Liver (tissue), 9 donors: Measurements from ENCODE around the gene PAK1. TPM values are rescaled to one million over a fixed set of nuclear protein-coding genes. Genes with fewer than 3 reads are reported as not detected.

Experiments
- DNase-seq: peaks from one replicate; pipeline ENCODE4 v3.0.0-alpha.2; 2017; ENCODE audit warnings: low spot score
- H3K27ac ChIP-seq, 2 donors: one replicate each; pipeline ENCODE4 v1.7.0; 2013; ENCODE audit warnings: inconsistent platforms in 2 of 2, low read length in 2 of 2, control low read depth in 1 of 2, low read depth in 1 of 2, mild to moderate bottlenecking in 1 of 2
- H3K27me3 ChIP-seq, 4 donors: one replicate each; pipeline versions ENCODE4 v1.6.1 to v1.7.0; 2013; ENCODE audit warnings: low read length in 3 of 4, inconsistent platforms in 1 of 4, mild to moderate bottlenecking in 1 of 4, moderate library complexity in 1 of 4; ENCODE audit not compliant: control insufficient read depth in 4 of 4, insufficient read depth in 4 of 4
- H3K36me3 ChIP-seq, 4 donors: one replicate each; pipeline versions ENCODE4 v1.6.1 to v1.7.0; 2013; ENCODE audit warnings: low read length in 3 of 4, mild to moderate bottlenecking in 3 of 4, low read depth in 1 of 4, moderate library complexity in 1 of 4; ENCODE audit not compliant: control insufficient read depth in 4 of 4, insufficient read depth in 3 of 4
- H3K4me1 ChIP-seq, 4 donors: one replicate each; pipeline versions ENCODE4 v1.6.1 to v1.7.0; 2013; ENCODE audit warnings: low read length in 3 of 4, mild to moderate bottlenecking in 3 of 4, moderate library complexity in 1 of 4; ENCODE audit not compliant: control insufficient read depth in 4 of 4, insufficient read depth in 4 of 4
- H3K4me3 ChIP-seq, 3 donors: one replicate each; pipeline versions ENCODE4 v1.6.1 to v1.7.0; 2013; ENCODE audit warnings: low read length in 3 of 3, control low read depth in 1 of 3, low read depth in 1 of 3, mild to moderate bottlenecking in 1 of 3
- H3K9ac ChIP-seq, 2 donors: one replicate each; pipeline ENCODE4 v1.7.0; 2013; ENCODE audit warnings: low read length in 2 of 2, mild to moderate bottlenecking in 2 of 2, moderate library complexity in 2 of 2, control low read depth in 1 of 2, low read depth in 1 of 2
- H3K9me3 ChIP-seq, 4 donors: one replicate each; pipeline versions ENCODE4 v1.6.1 to v1.7.0; 2013; ENCODE audit warnings: low read length in 3 of 4; ENCODE audit not compliant: control insufficient read depth in 4 of 4
- CTCF ChIP-seq: fragments of 150-350 bp; IDR thresholded peaks from 2 replicates; pipeline ENCODE4 v1.5.1; 2017; ENCODE audit warnings: improper control_type of control experiment, low read depth, low read length; ENCODE audit not compliant: missing input control
- EGR1 ChIP-seq, 2 donors: IDR thresholded peaks; 2 replicates each; pipeline ENCODE4 v1.6.1; 2016 to 2018; ENCODE audit warnings: antibody characterized with exemption in 2 of 2, low read depth in 2 of 2
- FOXA1 ChIP-seq: IDR thresholded peaks from 2 replicates; pipeline ENCODE4 v1.6.1; 2016; ENCODE audit warnings: antibody characterized with exemption
- FOXA2 ChIP-seq: IDR thresholded peaks from 2 replicates; pipeline ENCODE4 v1.6.1; 2016; ENCODE audit warnings: antibody characterized with exemption
- HNF4A ChIP-seq, 2 donors: conservative IDR thresholded peaks; 2 replicates each; pipeline ENCODE4 v1.6.1; 2016; ENCODE audit warnings: antibody characterized with exemption in 2 of 2, mild to moderate bottlenecking in 2 of 2
- JUND ChIP-seq, 2 donors: IDR thresholded peaks; 2 replicates each; pipeline ENCODE4 v1.6.1; 2016; ENCODE audit warnings: antibody characterized with exemption in 2 of 2
- MAX ChIP-seq: IDR thresholded peaks from 2 replicates; pipeline ENCODE4 v1.6.1; 2016; ENCODE audit warnings: antibody characterized with exemption
- RAD21 ChIP-seq, 2 donors: IDR thresholded peaks; 2 replicates each; pipeline ENCODE4 v1.6.1; 2016; ENCODE audit warnings: antibody characterized with exemption in 2 of 2, mild to moderate bottlenecking in 2 of 2
- RXRA ChIP-seq, 2 donors: IDR thresholded peaks; 2 replicates each; pipeline ENCODE4 v1.6.1; 2017 to 2018; ENCODE audit warnings: antibody characterized with exemption in 2 of 2, mild to moderate bottlenecking in 1 of 2
- SP1 ChIP-seq: IDR thresholded peaks from 2 replicates; pipeline ENCODE4 v1.6.1; 2018; ENCODE audit warnings: antibody characterized with exemption, mild to moderate bottlenecking
- TAF1 ChIP-seq: conservative IDR thresholded peaks from 2 replicates; pipeline ENCODE4 v1.6.1; 2016; ENCODE audit warnings: antibody characterized with exemption, mild to moderate bottlenecking
- YY1 ChIP-seq: IDR thresholded peaks from 2 replicates; pipeline ENCODE4 v1.6.1; 2016; ENCODE audit warnings: antibody characterized with exemption, mild to moderate bottlenecking
- WGBS: extraction: QIAGEN DNeasy Blood & Tissue Kit; methylation state at CpG from one replicate; pipeline ENCODE4 v1.1.7; 2013; 5-methylcytosine and 5-hydroxymethylcytosine counted together
- polyA plus RNA-seq, 2 donors: library from polyadenylated mRNA; stranded (reverse) in 1 of 2; unstranded in 1 of 2; fragments of 200-250 nt in 1 of 2; fragments of >200 nt in 1 of 2; fragmentation: Nextera tagmentation in 1 of 2; extraction: Ambion mirVana in 1 of 2; gene quantifications; one replicate each; pipeline versions ENCODE4 v1.2.1 to v1.2.3, GENCODE V29; 2013 to 2015
- total RNA-seq, 2 donors: library from RNA; depleted of rRNA; stranded (reverse); fragments of >200 nt; gene quantifications; one replicate each; pipeline ENCODE4 v1.2.3, GENCODE V29; 2014
- TF ChIP-seq, protein P1 (sequence below): IDR thresholded peaks from 2 replicates; pipeline ENCODE4 v1.6.1; 2016; ENCODE audit warnings: antibody characterized with exemption
- TF ChIP-seq, protein P2 (sequence below): IDR thresholded peaks from 2 replicates; pipeline ENCODE4 v1.6.1; 2016; ENCODE audit warnings: antibody characterized with exemption, mild to moderate bottlenecking
- donor health status: healthy.
- donor health status: healthy.
- donor health status: healthy.
- donor health status: healthy.
- donor health status: healthy.

The PAK1 gene
- total and polyA plus RNA-seq, 4 donors, result 3.6 to 24.9 (median 7.4) TPM

GRCh38 chr11:77370217-77370616, 103.7 kb downstream of the PAK1 start:
- TF ChIP-seq RXRA (IDR thresholded peaks at IDR 0.05) (no peak), RAD21 (IDR thresholded peaks at IDR 0.05) (peak; percentile 47 to 53), JUND (IDR thresholded peaks at IDR 0.05) (no peak), CTCF (no peak), HNF4A (conservative IDR thresholded peaks at IDR 0.05) (no peak), FOXA1 (no peak), SP1 (no peak)
- H3K4me3 ChIP-seq, result no peak overlapping the region
- no peaks in the 10 kb centered on the region for H3K9me3 ChIP-seq
- H3K9ac ChIP-seq, result no peak overlapping the region
- 91% methylated on average over 1 of the region's 1 CpG for WGBS
- H3K36me3 ChIP-seq, result peaks cover 0 to 5% (median 3%) of the 10 kb centered on the region in 4 donors
- H3K4me1 ChIP-seq, result no peaks in the 10 kb centered on the region
- H3K27me3 ChIP-seq, result no peaks in the 10 kb centered on the region
- no peak overlapping the region for H3K27ac ChIP-seq
- DNase-seq, result no peak

GRCh38 chr11:77361184-77361583, 112.7 kb downstream of the PAK1 start:
- Histone ChIP-seq H3K36me3 (peaks cover 0 to 3% (median 0%) of the 10 kb centered on the region in 4 donors), H3K4me3 (no peak overlapping the region), H3K27me3 (no peaks in the 10 kb centered on the region), H3K27ac (no peak overlapping the region), H3K4me1 (no peaks in the 10 kb centered on the region), H3K9ac (no peak overlapping the region), H3K9me3 (no peaks in the 10 kb centered on the region)
- DNase-seq, result no peak
- 98% methylated on average over 3 of the region's 3 CpGs for WGBS
- TF ChIP-seq EGR1 (IDR thresholded peaks at IDR 0.05; ENCODE audit: low read depth in 2 of 2) (no peak), FOXA2 (no peak), HNF4A (conservative IDR thresholded peaks at IDR 0.05) (no peak)
- TF ChIP-seq, protein P1, sequence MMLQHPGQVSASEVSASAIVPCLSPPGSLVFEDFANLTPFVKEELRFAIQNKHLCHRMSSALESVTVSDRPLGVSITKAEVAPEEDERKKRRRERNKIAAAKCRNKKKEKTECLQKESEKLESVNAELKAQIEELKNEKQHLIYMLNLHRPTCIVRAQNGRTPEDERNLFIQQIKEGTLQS, result no peak

DNA sequence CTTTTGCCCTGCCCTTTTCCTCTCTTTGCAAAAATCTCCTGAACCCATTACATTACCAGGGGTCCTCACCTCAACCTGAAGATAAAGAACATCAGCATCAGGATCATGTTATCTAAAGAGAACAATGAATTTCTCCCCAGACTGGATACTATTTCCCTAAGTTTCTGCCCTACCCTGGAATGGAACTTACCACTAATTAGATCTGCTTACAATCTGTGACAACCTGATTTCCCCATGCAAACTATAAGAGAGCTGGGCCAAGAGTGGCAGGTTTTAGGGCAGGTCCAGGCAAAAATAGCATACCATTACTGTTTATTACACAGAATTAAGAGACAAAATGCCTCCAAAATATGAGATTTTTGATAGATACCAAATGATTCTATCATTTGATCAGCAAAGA, 114.4 kb downstream of the PAK1 start:
- Histone ChIP-seq H3K4me3 (no peak overlapping the region), H3K36me3 (peaks cover 0 to 3% (median 0%) of the 10 kb centered on the region in 4 donors), H3K27ac (no peak overlapping the region), H3K9ac (no peak overlapping the region), H3K4me1 (no peaks in the 10 kb centered on the region), H3K9me3 (no peaks in the 10 kb centered on the region), H3K27me3 (no peaks in the 10 kb centered on the region)
- no peak for TF ChIP-seq JUND (IDR thresholded peaks at IDR 0.05)
- no peak for TF ChIP-seq HNF4A (conservative IDR thresholded peaks at IDR 0.05)
- TF ChIP-seq FOXA1, result no peak
- no peak for TF ChIP-seq RXRA (IDR thresholded peaks at IDR 0.05)
- TF ChIP-seq, protein P2, sequence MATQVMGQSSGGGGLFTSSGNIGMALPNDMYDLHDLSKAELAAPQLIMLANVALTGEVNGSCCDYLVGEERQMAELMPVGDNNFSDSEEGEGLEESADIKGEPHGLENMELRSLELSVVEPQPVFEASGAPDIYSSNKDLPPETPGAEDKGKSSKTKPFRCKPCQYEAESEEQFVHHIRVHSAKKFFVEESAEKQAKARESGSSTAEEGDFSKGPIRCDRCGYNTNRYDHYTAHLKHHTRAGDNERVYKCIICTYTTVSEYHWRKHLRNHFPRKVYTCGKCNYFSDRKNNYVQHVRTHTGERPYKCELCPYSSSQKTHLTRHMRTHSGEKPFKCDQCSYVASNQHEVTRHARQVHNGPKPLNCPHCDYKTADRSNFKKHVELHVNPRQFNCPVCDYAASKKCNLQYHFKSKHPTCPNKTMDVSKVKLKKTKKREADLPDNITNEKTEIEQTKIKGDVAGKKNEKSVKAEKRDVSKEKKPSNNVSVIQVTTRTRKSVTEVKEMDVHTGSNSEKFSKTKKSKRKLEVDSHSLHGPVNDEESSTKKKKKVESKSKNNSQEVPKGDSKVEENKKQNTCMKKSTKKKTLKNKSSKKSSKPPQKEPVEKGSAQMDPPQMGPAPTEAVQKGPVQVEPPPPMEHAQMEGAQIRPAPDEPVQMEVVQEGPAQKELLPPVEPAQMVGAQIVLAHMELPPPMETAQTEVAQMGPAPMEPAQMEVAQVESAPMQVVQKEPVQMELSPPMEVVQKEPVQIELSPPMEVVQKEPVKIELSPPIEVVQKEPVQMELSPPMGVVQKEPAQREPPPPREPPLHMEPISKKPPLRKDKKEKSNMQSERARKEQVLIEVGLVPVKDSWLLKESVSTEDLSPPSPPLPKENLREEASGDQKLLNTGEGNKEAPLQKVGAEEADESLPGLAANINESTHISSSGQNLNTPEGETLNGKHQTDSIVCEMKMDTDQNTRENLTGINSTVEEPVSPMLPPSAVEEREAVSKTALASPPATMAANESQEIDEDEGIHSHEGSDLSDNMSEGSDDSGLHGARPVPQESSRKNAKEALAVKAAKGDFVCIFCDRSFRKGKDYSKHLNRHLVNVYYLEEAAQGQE, result no peak
- no peak for TF ChIP-seq MAX
- no peak for TF ChIP-seq YY1
- TF ChIP-seq TAF1, result no peak
- no peak for DNase-seq
